Caco-2 (cell line): Measurements from ENCODE around the gene DOK6. TPM values are rescaled to one million over a fixed set of nuclear protein-coding genes. Genes with fewer than 3 reads are reported as not detected.

Source experiments
- BruUV-seq: library from RNA; stranded (reverse); fragments of 400-500 nt; replicated peaks from 2 replicates; lab custom pipeline; 2021; lab: Mats Ljungman, UMichigan
- CTCF ChIA-PET: fragments of 300-600 bp; sonication (Branson Sonifier 250); formaldehyde crosslinking; loops from one replicate; lab custom pipeline; 2022; ENCODE audit warnings: antibody characterized with exemption; lab: Charles Lee
- POLR2A ChIA-PET: fragments of 300-600 bp; sonication (Branson Sonifier 250); formaldehyde crosslinking; loops from one replicate; lab custom pipeline; 2022; ENCODE audit warnings: antibody characterized with exemption; lab: Charles Lee
- DNase-seq, 2 experiments: peaks; one replicate each; pipeline versions ENCODE4 v3.0.0 to v3.0.0-alpha.2; 2020 to 2022
- H3K27me3 ChIP-seq: replicated peaks from 2 replicates; pipeline ENCODE4 v1.6.0; 2011; ENCODE audit warnings: low read length; ENCODE audit not compliant: control insufficient read depth, insufficient read depth
- H3K36me3 ChIP-seq: 2 replicates; pipeline ENCODE4 v1.5.1; 2011; ENCODE audit warnings: low read length; ENCODE audit not compliant: control insufficient read depth, insufficient read depth
- H3K4me1 ChIP-seq: fragments of 250-450 bp; sonication (Bioruptor Pico); 2 replicates; pipeline ENCODE4 v1.5.1; 2020; ENCODE audit warnings: mild to moderate bottlenecking
- H3K4me3 ChIP-seq: 2 replicates; pipeline ENCODE4 v1.5.1; 2011; ENCODE audit warnings: low read depth, mild to moderate bottlenecking, control low read depth, low read length
- H3K9me3 ChIP-seq: fragments of 250-450 bp; sonication (Bioruptor Pico); 2 replicates; pipeline ENCODE4 v1.5.1; 2020; ENCODE audit warnings: mild to moderate bottlenecking, moderate library complexity
- H3K27ac Mint-ChIP-seq: one replicate; pipeline ENCODE4 v1.8.0; 2022; ENCODE audit warnings: mixed read lengths; ENCODE audit not compliant: unreplicated experiment
- H3K27me3 Mint-ChIP-seq: one replicate; pipeline ENCODE4 v1.8.0; 2022; ENCODE audit warnings: mixed read lengths; ENCODE audit not compliant: insufficient read depth, unreplicated experiment
- H3K36me3 Mint-ChIP-seq: one replicate; pipeline ENCODE4 v1.8.0; 2022; ENCODE audit warnings: mild to moderate bottlenecking, mixed read lengths; ENCODE audit not compliant: insufficient read depth, unreplicated experiment
- H3K4me1 Mint-ChIP-seq: one replicate; pipeline ENCODE4 v1.8.0; 2022; ENCODE audit warnings: low read depth, mixed read lengths; ENCODE audit not compliant: unreplicated experiment
- H3K4me3 Mint-ChIP-seq: one replicate; pipeline ENCODE4 v1.8.0; 2022; ENCODE audit warnings: mild to moderate bottlenecking, moderate library complexity, mixed read lengths; ENCODE audit not compliant: unreplicated experiment
- H3K9me3 Mint-ChIP-seq: one replicate; pipeline ENCODE4 v1.8.0; 2022; ENCODE audit warnings: mixed read lengths; ENCODE audit not compliant: unreplicated experiment
- intact Hi-C: fragments of 100-400 bp; cut with micrococcal nuclease; formaldehyde crosslinking; loops from one replicate; pipeline ENCODE4 v1.10.0; 2022; ENCODE audit not compliant: unreplicated experiment
- total RNA-seq: library from RNA; stranded (reverse); gene quantifications from 2 replicates; pipeline ENCODE4 v1.2.3, GENCODE V29; 2022
- TF ChIP-seq, protein P1 (sequence below), 2 experiments: fragments of 200-600 bp in 1 of 2; IDR thresholded peaks; 1 replicate in 1 of 2; 2 replicates in 1 of 2; pipeline versions ENCODE4 v1.5.1 to v1.8.0; 2011 to 2022; ENCODE audit warnings: antibody characterized with exemption in 1 of 2, control low read depth in 1 of 2, inconsistent platforms in 1 of 2, low read depth in 1 of 2, low read length in 1 of 2, mild to moderate bottlenecking in 1 of 2, moderate library complexity in 1 of 2; ENCODE audit not compliant: insufficient read depth in 1 of 2, severe bottlenecking in 1 of 2, unreplicated experiment in 1 of 2

Gene DOK6
- total RNA-seq, 1 experiment from 2014 or later, result not detected

- intact Hi-C loops, result no loop called here
- ChIA-PET POLR2A (no interaction called here), CTCF (no interaction called here)
- Histone ChIP-seq H3K4me1 (no peaks in the 10 kb centered on the region), H3K4me3 (no peak overlapping the region), H3K27me3 (no peaks in the 10 kb centered on the region), H3K9me3 (no peaks in the 10 kb centered on the region), H3K36me3 (no peaks in the 10 kb centered on the region)
- H3K27me3 Mint-ChIP-seq, result no peaks in the 10 kb centered on the region
- H3K4me3 Mint-ChIP-seq, result no peak overlapping the region
- H3K36me3 Mint-ChIP-seq, result no peaks in the 10 kb centered on the region
- TF ChIP-seq, protein P1, sequence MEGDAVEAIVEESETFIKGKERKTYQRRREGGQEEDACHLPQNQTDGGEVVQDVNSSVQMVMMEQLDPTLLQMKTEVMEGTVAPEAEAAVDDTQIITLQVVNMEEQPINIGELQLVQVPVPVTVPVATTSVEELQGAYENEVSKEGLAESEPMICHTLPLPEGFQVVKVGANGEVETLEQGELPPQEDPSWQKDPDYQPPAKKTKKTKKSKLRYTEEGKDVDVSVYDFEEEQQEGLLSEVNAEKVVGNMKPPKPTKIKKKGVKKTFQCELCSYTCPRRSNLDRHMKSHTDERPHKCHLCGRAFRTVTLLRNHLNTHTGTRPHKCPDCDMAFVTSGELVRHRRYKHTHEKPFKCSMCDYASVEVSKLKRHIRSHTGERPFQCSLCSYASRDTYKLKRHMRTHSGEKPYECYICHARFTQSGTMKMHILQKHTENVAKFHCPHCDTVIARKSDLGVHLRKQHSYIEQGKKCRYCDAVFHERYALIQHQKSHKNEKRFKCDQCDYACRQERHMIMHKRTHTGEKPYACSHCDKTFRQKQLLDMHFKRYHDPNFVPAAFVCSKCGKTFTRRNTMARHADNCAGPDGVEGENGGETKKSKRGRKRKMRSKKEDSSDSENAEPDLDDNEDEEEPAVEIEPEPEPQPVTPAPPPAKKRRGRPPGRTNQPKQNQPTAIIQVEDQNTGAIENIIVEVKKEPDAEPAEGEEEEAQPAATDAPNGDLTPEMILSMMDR (IDR thresholded peaks at IDR 0.05; ENCODE audit: insufficient read depth in 1 of 2, low read depth in 1 of 2, low read length in 1 of 2, severe bottlenecking in 1 of 2, unreplicated experiment in 1 of 2), result no peak
- no TSS peak for BruUV-seq
- H3K4me1 Mint-ChIP-seq, result no peaks in the 10 kb centered on the region
- H3K9me3 Mint-ChIP-seq, result no peaks in the 10 kb centered on the region
- no peak for DNase-seq
- H3K27ac Mint-ChIP-seq, result no peak overlapping the region
Observed at GRCh38 chr18:69529151-69529550, 128.5 kb downstream of the DOK6 start.

DNA sequence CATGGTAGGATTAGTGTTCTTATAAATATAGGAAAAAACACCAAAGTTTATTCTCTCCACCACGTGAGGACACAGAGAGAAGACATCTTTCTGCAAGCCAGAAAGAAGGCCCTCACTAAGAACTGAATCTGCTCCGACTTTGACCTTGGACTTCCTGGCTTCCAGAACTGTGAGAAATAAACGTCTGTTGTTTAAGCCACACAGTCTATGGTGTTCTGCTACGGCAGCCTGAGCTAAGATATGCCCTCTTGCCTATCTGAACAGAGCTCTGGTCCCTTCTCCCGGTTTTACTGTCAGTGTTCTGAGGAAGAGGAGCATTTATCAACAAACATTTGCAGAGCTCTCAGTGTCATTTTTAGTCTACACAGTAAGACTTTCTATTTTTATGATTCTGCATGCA is 131.3 kb downstream of the DOK6 start:
- no peaks in the 10 kb centered on the region for H3K36me3 ChIP-seq
- DNase-seq, result no peak
- POLR2A ChIA-PET, result no interaction called here
- TF ChIP-seq, protein P1 (IDR thresholded peaks at IDR 0.05; ENCODE audit: insufficient read depth in 1 of 2, low read depth in 1 of 2, low read length in 1 of 2, severe bottlenecking in 1 of 2, unreplicated experiment in 1 of 2), result no peak
- intact Hi-C loops, result no loop called here
- H3K9me3 Mint-ChIP-seq, result no peaks in the 10 kb centered on the region
- no peaks in the 10 kb centered on the region for H3K27me3 ChIP-seq
- no TSS peak for BruUV-seq
- no peak overlapping the region for H3K4me3 ChIP-seq
- no peaks in the 10 kb centered on the region for H3K4me1 ChIP-seq
- H3K4me3 Mint-ChIP-seq, result no peak overlapping the region
- H3K36me3 Mint-ChIP-seq, result no peaks in the 10 kb centered on the region
- H3K27ac Mint-ChIP-seq, result no peak overlapping the region
- H3K4me1 Mint-ChIP-seq, result no peaks in the 10 kb centered on the region
- CTCF ChIA-PET, result no interaction called here
- no peaks in the 10 kb centered on the region for H3K27me3 Mint-ChIP-seq
- H3K9me3 ChIP-seq, result no peaks in the 10 kb centered on the region

GRCh38 chr18:69537183-69537582 is 136.5 kb downstream of the DOK6 start:
- DNase-seq, result no peak
- Mint-ChIP-seq H3K27ac (no peak overlapping the region), H3K27me3 (no peaks in the 10 kb centered on the region), H3K4me3 (no peak overlapping the region), H3K4me1 (no peaks in the 10 kb centered on the region), H3K9me3 (no peaks in the 10 kb centered on the region), H3K36me3 (no peaks in the 10 kb centered on the region)
- Histone ChIP-seq H3K9me3 (no peaks in the 10 kb centered on the region), H3K4me1 (no peaks in the 10 kb centered on the region), H3K4me3 (no peak overlapping the region), H3K27me3 (no peaks in the 10 kb centered on the region), H3K36me3 (no peaks in the 10 kb centered on the region)
- ChIA-PET CTCF (no interaction called here), POLR2A (no interaction called here)
- no TSS peak for BruUV-seq
- TF ChIP-seq, protein P1 (IDR thresholded peaks at IDR 0.05; ENCODE audit: insufficient read depth in 1 of 2, low read depth in 1 of 2, low read length in 1 of 2, severe bottlenecking in 1 of 2, unreplicated experiment in 1 of 2), result no peak
- intact Hi-C loops, result no loop called here
